Gastrocnemius medialis (tissue), 4 donors: ENCODE data around the gene MTR.

Experiments
- POLR2A ChIP-seq, 2 donors: fragments of 450-650 bp; IDR thresholded peaks; one replicate each; pipeline ENCODE4 v1.6.1; 2017; ENCODE audit warnings: antibody characterized with exemption in 2 of 2, mild to moderate bottlenecking in 2 of 2, moderate library complexity in 2 of 2
- TF ChIP-seq, protein P1 (sequence below), 5 experiments: fragments of 450-650 bp in 3 of 5; fragments of 200-600 bp in 2 of 5; sonication (generic) in 2 of 5; IDR thresholded peaks in 4 of 5; conservative IDR thresholded peaks in 1 of 5; 1 replicate in 4 of 5; 2 replicates in 1 of 5; pipeline ENCODE4 v1.5.1; 2016 to 2019; ENCODE audit warnings: antibody characterized with exemption in 5 of 5, mild to moderate bottlenecking in 3 of 5, moderate library complexity in 3 of 5

DNA sequence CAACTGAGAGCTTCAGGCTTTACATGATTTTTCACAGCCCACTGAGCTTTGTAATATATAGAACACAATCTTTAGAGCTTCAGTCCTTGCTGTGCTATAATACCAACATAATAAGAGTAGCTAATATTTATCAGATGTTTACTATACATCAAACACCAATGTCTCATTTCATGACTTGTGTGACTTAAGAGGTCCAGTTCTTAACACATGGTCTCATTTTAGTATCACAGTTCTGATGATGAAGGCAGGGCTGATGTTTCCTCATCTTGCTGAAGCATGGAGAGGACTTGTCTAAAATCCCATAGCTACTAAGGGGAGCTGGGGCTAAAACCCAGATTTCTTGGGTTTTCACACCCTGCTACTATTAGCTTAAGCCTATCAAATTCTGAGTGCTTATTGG is 5.5 kb downstream of the MTR start:
- TF ChIP-seq, protein P1, sequence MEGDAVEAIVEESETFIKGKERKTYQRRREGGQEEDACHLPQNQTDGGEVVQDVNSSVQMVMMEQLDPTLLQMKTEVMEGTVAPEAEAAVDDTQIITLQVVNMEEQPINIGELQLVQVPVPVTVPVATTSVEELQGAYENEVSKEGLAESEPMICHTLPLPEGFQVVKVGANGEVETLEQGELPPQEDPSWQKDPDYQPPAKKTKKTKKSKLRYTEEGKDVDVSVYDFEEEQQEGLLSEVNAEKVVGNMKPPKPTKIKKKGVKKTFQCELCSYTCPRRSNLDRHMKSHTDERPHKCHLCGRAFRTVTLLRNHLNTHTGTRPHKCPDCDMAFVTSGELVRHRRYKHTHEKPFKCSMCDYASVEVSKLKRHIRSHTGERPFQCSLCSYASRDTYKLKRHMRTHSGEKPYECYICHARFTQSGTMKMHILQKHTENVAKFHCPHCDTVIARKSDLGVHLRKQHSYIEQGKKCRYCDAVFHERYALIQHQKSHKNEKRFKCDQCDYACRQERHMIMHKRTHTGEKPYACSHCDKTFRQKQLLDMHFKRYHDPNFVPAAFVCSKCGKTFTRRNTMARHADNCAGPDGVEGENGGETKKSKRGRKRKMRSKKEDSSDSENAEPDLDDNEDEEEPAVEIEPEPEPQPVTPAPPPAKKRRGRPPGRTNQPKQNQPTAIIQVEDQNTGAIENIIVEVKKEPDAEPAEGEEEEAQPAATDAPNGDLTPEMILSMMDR (IDR thresholded peaks at IDR 0.05 in 4 of 5, conservative IDR thresholded peaks at IDR 0.05 in 1 of 5): no peak
- TF ChIP-seq POLR2A (IDR thresholded peaks at IDR 0.05): no peak
